GM12891 (cell line): Measurements from ENCODE around the gene CES2.
"Not testable (repeated sequence)": the region's sequence is repeated elsewhere in the genome, so short reads cannot be mapped to it uniquely, and the experiment has no call there.

ENCODE experiments used
- DNase-seq: peaks from one replicate; pipeline ENCODE4 v3.0.0; 2011; ENCODE audit warnings: low spot score; ENCODE audit not compliant: insufficient read length
- FAIRE-seq: peaks from 2 replicates; lab custom pipeline; 2011; peaks lifted over from hg19 to GRCh38; lab: Jason Lieb, UNC
- PAX5 ChIP-seq: IDR thresholded peaks from 2 replicates; pipeline ENCODE4 v1.6.1; 2011; ENCODE audit warnings: low read length, moderate library complexity, mild to moderate bottlenecking; ENCODE audit not compliant: insufficient read depth, severe bottlenecking
- POLR2A ChIP-seq: IDR thresholded peaks from 2 replicates; pipeline ENCODE4 v1.6.1; 2011; ENCODE audit warnings: low read depth, low read length, control low read depth
- POLR2AphosphoS5 ChIP-seq: IDR thresholded peaks from 2 replicates; pipeline ENCODE4 v1.6.1; 2011; ENCODE audit warnings: low read depth, low read length, control low read depth
- POU2F2 ChIP-seq: IDR thresholded peaks from 2 replicates; pipeline ENCODE4 v1.6.1; 2011; ENCODE audit warnings: low read depth, mild to moderate bottlenecking, control low read depth, low read length, moderate library complexity
- SPI1 ChIP-seq: IDR thresholded peaks from 2 replicates; pipeline ENCODE4 v1.6.1; 2011; ENCODE audit warnings: low read depth, low read length, control low read depth
- TAF1 ChIP-seq: IDR thresholded peaks from 2 replicates; pipeline ENCODE4 v1.6.1; 2011; ENCODE audit warnings: low read depth, low read length, control low read depth

The CES2 gene

DNA sequence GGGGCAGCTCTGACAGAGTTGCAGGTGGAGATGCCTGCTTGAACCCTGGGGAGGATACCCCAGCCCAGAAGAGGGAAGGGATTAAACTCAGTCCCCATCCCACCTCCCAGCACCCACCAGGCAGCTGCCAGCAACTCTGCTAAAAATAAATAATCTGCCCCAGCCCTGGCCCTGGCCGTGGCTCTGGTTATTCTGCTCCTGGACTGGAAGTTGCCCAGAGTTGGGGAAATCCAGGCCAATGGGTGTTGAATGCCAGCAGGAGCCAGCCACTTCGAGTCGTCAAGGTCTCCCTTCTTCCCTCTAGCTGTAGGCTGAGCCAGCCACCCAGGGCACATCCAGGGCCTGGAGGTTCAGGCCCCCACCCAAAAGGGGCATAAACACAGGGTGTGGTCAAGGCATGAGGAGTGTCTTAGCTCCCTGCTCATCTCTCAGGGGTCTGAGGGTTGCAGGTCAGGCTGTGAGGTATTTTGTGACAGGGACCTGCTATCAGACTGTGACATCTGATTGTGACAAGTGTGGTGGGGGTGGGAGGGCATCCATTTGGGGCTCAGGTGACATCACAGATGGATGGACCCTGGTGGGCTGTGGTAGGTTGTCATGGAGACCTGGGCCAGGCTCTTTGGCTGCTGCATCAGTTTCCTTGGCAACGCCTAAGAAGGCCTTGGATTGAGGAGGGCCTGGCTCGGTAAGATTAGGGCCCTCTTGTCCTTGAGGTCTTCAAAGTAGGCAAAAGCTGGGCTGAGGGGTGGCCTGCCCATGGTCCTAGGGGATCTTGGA, 9.0 kb upstream of the CES2 start:
- DNase-seq: no peak
- TF ChIP-seq PAX5: no peak
- TF ChIP-seq TAF1: no peak
- TF ChIP-seq SPI1: no peak
- TF ChIP-seq POLR2AphosphoS5: no peak
- no peak for TF ChIP-seq POU2F2
- no peak for TF ChIP-seq POLR2A
- no peak for FAIRE-seq

DNA sequence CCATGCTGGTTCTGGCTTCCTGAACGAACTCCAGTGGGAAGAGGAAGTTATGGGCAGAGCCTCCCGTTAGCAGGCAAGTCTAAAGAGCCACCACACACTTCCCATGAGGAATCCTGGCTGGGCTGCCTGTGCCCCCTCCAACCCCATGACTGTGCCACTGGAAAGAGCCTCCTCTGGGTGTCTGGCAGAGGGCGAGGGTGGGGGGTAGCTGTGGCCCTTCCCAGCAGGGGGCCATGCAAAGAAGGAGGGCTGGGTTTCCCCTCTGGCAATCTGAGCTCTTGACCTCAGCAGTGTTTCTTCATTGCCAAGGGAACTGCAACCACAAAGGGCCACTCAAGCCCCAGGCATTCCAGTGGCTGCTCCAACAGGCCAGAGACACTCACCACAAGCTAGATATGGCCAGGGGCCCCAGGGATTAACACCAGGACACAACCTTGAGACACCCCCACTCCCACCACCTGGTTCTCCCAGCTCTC, 8.3 kb upstream of the CES2 start:
- FAIRE-seq (peak; percentile 51), DNase-seq (no peak)
- TF ChIP-seq SPI1 (no peak), POLR2AphosphoS5 (no peak), POU2F2 (no peak), PAX5 (no peak), TAF1 (no peak), POLR2A (no peak)

DNA sequence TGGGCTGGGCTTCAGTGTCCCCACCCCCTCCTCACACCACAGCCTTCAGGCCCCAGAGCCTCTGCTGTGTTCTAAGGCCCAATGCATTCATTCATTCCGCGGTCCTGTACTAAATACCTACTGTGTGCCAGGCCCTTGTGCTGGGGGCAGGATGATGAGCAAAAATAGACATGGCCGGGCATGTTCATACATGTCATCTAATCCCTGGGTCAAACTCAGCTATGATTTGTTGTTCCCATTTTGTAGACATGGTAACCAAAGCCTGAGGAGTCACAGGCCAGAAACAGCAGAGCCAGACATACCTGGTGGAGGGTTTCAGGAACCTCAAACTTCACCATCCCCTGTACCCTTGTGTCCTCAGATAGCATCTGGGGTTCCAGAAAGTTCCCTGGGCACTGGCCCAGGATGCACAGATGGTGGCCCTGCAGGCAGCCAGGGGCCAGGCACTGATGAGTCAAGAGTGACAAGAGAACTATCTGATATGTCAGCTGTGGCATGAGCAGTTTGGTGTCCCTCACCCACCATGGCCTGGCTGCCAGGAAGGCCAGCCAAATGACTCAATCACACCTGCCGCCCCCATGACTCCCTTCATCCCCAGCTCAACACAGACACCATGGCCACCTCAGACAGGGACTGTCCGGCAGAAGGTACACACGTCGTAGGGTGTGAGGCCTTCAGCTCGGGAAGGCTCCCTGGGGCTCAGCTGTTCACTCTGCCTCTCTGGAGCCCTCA, 7.2 kb upstream of the CES2 start:
- peak; percentile 16 for FAIRE-seq

GRCh38 chr16:66928702-66929388, 6.5 kb upstream of the CES2 start:
- DNase-seq: no peak
- FAIRE-seq: peak; percentile 26
- TF ChIP-seq POLR2A: no peak
- TF ChIP-seq TAF1: no peak
- no peak for TF ChIP-seq POU2F2
- no peak for TF ChIP-seq POLR2AphosphoS5
- no peak for TF ChIP-seq SPI1
- TF ChIP-seq PAX5: no peak

More for the DNA sequence above, 7.2 kb upstream of the CES2 start:
- TF ChIP-seq PAX5: no peak
- TF ChIP-seq POLR2AphosphoS5: no peak
- TF ChIP-seq TAF1: no peak
- no peak for DNase-seq

DNA sequence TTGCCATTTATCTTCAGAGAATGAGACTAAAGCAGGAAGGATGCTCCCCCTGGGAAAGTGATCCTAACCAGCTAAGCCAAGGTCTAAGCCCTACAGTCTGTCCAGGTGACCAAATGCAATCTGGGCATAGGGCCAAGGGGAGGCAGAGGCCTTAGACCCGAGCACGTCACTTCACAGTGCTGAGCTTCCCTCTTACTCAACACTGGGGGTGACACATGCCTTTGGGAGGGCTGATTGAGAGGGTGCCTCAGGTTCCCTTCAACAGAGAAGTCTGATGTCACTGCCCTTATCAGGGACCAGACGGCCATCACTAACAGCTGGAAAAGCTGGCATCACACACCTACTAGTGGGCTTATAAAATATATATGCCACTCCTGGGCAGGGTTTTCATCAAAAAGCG, 5.1 kb upstream of the CES2 start:
- no peak for FAIRE-seq
- no peak for DNase-seq
- no peak for TF ChIP-seq TAF1
- TF ChIP-seq PAX5: no peak
- TF ChIP-seq POLR2AphosphoS5: no peak
- no peak for TF ChIP-seq POU2F2
- TF ChIP-seq POLR2A: no peak
- no peak for TF ChIP-seq SPI1

DNA sequence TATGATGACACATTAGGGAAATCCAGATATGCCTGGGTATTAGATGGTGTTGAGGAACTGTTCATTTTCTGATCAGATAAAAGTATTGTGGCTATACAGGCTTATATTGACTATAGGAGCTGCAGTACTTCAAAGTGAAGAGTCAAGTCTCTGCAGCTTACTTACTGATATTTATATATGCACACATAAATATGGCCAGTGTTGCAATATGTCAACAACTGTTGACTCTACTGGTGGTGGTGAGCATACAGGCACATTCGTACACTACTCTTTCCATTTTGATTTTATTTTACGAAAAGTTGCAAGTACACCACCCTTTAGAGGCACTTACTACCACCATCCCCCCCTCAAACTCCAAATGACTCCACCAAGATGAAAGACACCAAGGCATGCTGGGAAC, 3.7 kb upstream of the CES2 start:
- DNase-seq (no peak), FAIRE-seq (no peak)
- TF ChIP-seq POU2F2 (no peak), PAX5 (no peak), POLR2AphosphoS5 (no peak), TAF1 (no peak), POLR2A (no peak), SPI1 (no peak)

GRCh38 chr16:66932076-66932475, 3.2 kb upstream of the CES2 start:
- TF ChIP-seq TAF1: no peak
- no peak for TF ChIP-seq SPI1
- no peak for TF ChIP-seq POU2F2
- TF ChIP-seq PAX5: no peak
- no peak for TF ChIP-seq POLR2A
- TF ChIP-seq POLR2AphosphoS5: no peak
- DNase-seq: no peak
- FAIRE-seq: no peak

- TF ChIP-seq TAF1 (no peak), POLR2A (no peak), SPI1 (no peak), POU2F2 (no peak)
- DNase-seq (no peak), FAIRE-seq (no peak)
Observed at GRCh38 chr16:66933776-66934137, 1.6 kb upstream of the CES2 start.

GRCh38 chr16:66934138-66934838, 1.0 kb upstream of the CES2 start, which contains the start of gene CIAO2B:
Gene CIAO2B, minus strand, starts transcription at chr16:66934402. Its CDS starts 38 bp downstream, at chr16:66934364.
- DNase-seq (peak; percentile 96), FAIRE-seq (peak; percentile 99)
- TF ChIP-seq PAX5 (peak; percentile 46), POLR2AphosphoS5 (peak; percentile 90), TAF1 (peak; percentile 60), SPI1 (peak; percentile 24; the same call in 1 of the 2 replicates), POLR2A (peak; percentile 87), POU2F2 (peak; percentile 69; the same call in 1 of the 2 replicates)

- DNase-seq, FAIRE-seq: not testable (repeated sequence)
Observed at GRCh38 chr16:66934839-66935313, 440 bp upstream of the CES2 start.
